Vagina (tissue), 2 donors: ENCODE results near the gene ITPRIP. TPM values are rescaled to one million over a fixed set of nuclear protein-coding genes. Genes with fewer than 3 reads are reported as not detected.

Source experiments
- DNase-seq, 2 donors: peaks; one replicate each; pipeline ENCODE4 v3.0.0-alpha.2; 2017; ENCODE audit errors: extremely low spot score in 2 of 2
- H3K27ac ChIP-seq: fragments of 200-600 bp; sonication (generic); one replicate; pipeline ENCODE4 v1.5.1; 2019
- H3K27me3 ChIP-seq: fragments of 200-600 bp; sonication (generic); one replicate; pipeline ENCODE4 v1.5.1; 2019
- H3K36me3 ChIP-seq, 2 donors: fragments of 200-600 bp; sonication (generic); one replicate each; pipeline ENCODE4 v1.5.1; 2017 to 2019
- H3K4me1 ChIP-seq: fragments of 200-600 bp; sonication (generic); one replicate; pipeline ENCODE4 v1.5.1; 2019
- H3K4me3 ChIP-seq, 2 donors: fragments of 200-600 bp; sonication (generic); 1 replicate in 1 of 2; 2 replicates in 1 of 2; pipeline ENCODE4 v1.5.1; 2016 to 2019
- H3K9me3 ChIP-seq: fragments of 200-600 bp; sonication (generic); one replicate; pipeline ENCODE4 v1.5.1; 2019
- POLR2A ChIP-seq, 2 donors: fragments of 450-650 bp; IDR thresholded peaks; one replicate each; pipeline ENCODE4 v1.6.1; 2017; ENCODE audit warnings: antibody characterized with exemption in 2 of 2, mild to moderate bottlenecking in 2 of 2, moderate library complexity in 2 of 2
- POLR2AphosphoS5 ChIP-seq, 2 donors: sonication (generic); formaldehyde crosslinking; IDR thresholded peaks; one replicate each; pipeline ENCODE4 v1.9.0; 2017; ENCODE audit warnings: antibody characterized with exemption in 2 of 2, mild to moderate bottlenecking in 2 of 2, low read depth in 1 of 2; ENCODE audit not compliant: insufficient read depth in 1 of 2
- intact Hi-C: fragments of 100-400 bp; cut with DNase I; formaldehyde crosslinking; loops from one replicate; pipeline ENCODE4 v1.15.1; 2023
- total RNA-seq: library from RNA; depleted of rRNA; stranded (reverse); fragments of >200 nt; gene quantifications from one replicate; pipeline ENCODE4 v1.2.3, GENCODE V29; 2016
- TF ChIP-seq, protein P1 (sequence below), 3 experiments: fragments of 450-650 bp in 2 of 3; fragments of 200-600 bp in 1 of 3; sonication (generic) in 1 of 3; IDR thresholded peaks; one replicate each; pipeline ENCODE4 v1.5.1; 2017 to 2019; ENCODE audit warnings: antibody characterized with exemption in 3 of 3, mild to moderate bottlenecking in 2 of 3, moderate library complexity in 2 of 3

ITPRIP gene
- total RNA-seq, 1 donor from 2014 or later, result 85.7 TPM

DNA sequence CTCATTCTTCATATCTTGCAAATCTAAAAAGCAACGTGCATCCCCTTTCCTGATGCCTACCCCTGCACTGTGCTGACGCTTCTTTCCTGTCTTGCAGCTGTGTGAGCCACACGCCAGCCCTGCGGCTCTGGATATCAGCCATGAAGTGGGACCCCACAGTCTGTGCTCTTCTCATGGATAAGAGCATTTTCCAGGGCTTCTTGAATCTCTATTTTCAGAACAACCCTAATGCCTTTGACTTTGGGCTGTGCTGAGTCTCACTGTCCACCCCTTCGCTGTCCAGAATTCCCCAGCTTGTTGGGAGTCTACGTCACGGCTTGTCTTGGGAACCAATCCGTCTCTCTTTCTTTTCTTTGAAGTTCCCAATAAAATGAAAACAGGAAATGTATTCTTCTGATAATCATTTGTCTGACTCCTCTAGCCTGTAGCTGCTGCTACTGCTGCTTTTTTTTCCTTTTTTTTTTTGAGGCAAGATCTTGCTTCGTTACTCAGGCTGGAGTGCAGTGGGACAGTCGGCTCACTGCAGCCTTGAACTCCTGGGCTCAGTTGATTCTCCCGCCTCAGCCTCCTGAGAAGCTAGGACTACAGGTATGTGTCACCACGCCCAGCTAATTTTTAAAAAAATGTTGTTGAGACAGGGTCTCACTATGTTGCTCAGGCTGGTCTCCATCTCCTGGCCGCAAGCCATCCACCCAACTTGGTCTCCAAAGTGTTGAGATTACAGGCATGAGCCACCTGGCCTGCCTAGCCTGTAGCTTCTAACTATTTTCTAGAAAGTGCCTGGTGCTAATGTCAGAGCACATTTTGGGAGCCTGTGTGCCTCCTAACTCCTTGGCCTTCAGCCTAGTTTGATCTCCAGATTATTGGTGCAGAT is 39.0 kb downstream of the ITPRIP start:
- TF ChIP-seq, protein P1, sequence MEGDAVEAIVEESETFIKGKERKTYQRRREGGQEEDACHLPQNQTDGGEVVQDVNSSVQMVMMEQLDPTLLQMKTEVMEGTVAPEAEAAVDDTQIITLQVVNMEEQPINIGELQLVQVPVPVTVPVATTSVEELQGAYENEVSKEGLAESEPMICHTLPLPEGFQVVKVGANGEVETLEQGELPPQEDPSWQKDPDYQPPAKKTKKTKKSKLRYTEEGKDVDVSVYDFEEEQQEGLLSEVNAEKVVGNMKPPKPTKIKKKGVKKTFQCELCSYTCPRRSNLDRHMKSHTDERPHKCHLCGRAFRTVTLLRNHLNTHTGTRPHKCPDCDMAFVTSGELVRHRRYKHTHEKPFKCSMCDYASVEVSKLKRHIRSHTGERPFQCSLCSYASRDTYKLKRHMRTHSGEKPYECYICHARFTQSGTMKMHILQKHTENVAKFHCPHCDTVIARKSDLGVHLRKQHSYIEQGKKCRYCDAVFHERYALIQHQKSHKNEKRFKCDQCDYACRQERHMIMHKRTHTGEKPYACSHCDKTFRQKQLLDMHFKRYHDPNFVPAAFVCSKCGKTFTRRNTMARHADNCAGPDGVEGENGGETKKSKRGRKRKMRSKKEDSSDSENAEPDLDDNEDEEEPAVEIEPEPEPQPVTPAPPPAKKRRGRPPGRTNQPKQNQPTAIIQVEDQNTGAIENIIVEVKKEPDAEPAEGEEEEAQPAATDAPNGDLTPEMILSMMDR (IDR thresholded peaks at IDR 0.05), result no peak
- no peak for TF ChIP-seq POLR2AphosphoS5 (IDR thresholded peaks at IDR 0.05; ENCODE audit: insufficient read depth in 1 of 2, low read depth in 1 of 2)
- no peak for TF ChIP-seq POLR2A (IDR thresholded peaks at IDR 0.05)
- no peaks in the 10 kb centered on the region for H3K27me3 ChIP-seq
- no peak overlapping the region for H3K4me3 ChIP-seq
- no peak for DNase-seq
- H3K36me3 ChIP-seq, result no peaks in the 10 kb centered on the region
- H3K27ac ChIP-seq, result no peak overlapping the region
- no peaks in the 10 kb centered on the region for H3K9me3 ChIP-seq
- intact Hi-C loops, result no loop called here
- peaks cover 17% of the 10 kb centered on the region for H3K4me1 ChIP-seq

DNA sequence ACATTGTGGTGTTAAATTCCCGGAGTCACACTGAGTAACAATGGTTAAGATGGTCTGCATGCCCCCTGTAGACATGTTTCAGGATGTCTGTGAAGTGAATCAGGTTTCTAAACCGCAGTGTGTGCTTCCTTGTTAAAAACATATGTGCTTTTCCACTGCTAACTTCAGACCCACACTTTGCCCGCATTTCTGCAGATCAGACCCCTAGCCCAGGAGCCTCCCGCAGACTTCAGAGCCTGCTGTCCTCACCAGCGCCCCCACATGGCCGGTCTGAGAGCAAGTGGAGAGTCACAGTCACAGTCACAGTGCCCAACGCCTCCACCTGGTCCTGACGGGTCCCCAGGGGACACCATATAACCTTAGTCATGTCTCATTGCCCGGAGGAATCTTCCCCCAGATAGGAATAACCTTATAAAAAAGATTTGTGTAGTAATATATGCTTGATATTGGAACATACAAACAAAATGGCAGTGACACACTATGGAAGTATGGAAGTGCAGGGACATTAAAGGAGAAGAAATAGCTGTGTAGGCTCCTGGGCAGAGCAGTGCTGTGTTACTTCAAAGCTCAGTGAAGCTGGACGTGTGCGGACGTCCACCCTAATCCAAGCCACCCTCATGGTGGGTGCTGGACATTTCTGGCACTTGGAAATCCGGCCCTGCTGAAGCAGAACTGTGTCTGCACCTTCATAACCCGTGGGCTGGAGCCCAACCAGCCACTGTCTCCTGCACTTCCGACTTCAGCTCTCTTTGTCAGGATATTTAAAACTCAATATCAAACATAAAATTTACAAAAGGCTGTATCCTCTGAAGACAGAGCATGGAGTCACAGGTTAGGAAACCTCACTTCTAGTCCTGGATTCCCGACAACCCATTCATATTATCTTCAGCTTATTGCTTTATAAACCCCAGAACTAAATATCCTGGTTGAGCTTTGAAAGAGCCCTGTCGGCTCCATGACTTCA is 40.3 kb downstream of the ITPRIP start:
- Histone ChIP-seq H3K36me3 (no peaks in the 10 kb centered on the region), H3K4me1 (peaks cover 17% of the 10 kb centered on the region), H3K27me3 (no peaks in the 10 kb centered on the region), H3K9me3 (no peaks in the 10 kb centered on the region), H3K27ac (no peak overlapping the region), H3K4me3 (no peak overlapping the region)
- no peak for TF ChIP-seq POLR2A (IDR thresholded peaks at IDR 0.05)
- no peak for TF ChIP-seq POLR2AphosphoS5 (IDR thresholded peaks at IDR 0.05; ENCODE audit: insufficient read depth in 1 of 2, low read depth in 1 of 2)
- TF ChIP-seq, protein P1 (IDR thresholded peaks at IDR 0.05), result no peak
- DNase-seq, result no peak
- intact Hi-C loops, result no loop called here

DNA sequence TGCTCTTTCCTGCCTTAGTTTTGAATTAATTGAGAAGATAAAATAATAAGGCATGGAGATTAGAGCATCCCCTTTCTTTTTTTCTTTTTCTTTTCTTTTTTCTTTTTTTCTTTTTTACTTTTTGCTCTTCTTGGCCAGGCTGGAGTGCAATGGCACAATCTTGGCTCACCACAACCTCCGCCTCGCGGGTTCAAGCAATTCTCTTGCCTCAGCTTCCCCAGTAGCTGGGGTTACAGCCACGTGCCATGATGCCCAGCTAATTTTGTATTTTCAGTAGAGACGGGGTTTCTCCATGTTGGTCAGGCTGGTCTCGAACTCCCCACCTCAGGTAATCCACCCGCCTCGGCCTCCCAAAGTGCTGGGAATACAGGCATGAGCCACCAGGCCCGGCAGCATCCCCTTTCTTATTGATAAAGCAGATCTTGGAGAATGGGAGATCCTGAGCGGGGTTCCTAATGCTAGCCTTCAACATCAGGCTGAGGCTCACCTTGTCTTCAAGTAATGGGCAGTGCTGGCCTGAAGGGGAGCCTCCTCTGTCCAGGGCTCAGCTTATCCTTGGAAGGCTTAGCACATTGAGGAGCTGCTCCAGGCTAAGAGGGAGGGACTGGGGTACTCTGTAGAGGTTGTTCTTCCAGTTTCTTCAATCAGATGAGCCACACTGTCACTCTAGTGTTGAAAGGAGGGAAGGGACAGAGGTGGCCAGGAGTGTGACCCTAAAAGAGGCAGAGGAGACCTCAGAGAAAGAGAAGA is 41.4 kb downstream of the ITPRIP start:
- no peaks in the 10 kb centered on the region for H3K36me3 ChIP-seq
- H3K27me3 ChIP-seq, result no peaks in the 10 kb centered on the region
- no peak overlapping the region for H3K27ac ChIP-seq
- H3K4me3 ChIP-seq, result no peak overlapping the region
- intact Hi-C loops, result no loop called here
- TF ChIP-seq, protein P1 (IDR thresholded peaks at IDR 0.05), result no peak
- TF ChIP-seq POLR2AphosphoS5 (IDR thresholded peaks at IDR 0.05; ENCODE audit: insufficient read depth in 1 of 2, low read depth in 1 of 2) (no peak), POLR2A (IDR thresholded peaks at IDR 0.05) (no peak)
- H3K4me1 ChIP-seq, result peaks cover 17% of the 10 kb centered on the region
- H3K9me3 ChIP-seq, result no peaks in the 10 kb centered on the region
- DNase-seq, result no peak

DNA sequence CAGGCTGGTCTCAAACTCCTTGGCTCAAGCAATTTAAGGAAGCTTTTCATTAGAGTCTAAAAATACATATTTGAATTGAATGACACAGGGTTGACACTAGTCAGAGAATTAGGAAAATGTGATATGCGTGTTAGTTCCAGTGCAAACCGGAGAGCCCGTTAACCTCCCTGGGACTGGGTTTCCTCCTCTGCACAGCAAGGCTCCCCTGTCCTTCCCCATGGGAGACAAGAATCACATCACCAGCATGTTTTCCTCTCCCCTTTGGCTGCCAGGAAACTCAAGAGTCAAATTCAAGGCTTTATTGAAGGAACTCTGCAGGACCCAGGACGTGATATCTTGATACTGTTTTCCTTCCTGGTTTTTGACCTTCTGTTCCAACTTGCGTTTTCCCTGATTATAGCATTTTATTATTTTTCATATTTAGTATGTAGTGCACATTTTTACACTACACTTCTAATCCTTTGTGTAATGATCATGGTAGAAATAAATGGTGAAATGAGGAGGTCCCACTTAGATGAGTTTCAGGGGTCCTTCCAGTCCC is 44.4 kb downstream of the ITPRIP start:
- no peaks in the 10 kb centered on the region for H3K9me3 ChIP-seq
- H3K36me3 ChIP-seq, result no peaks in the 10 kb centered on the region
- H3K4me3 ChIP-seq, result no peak overlapping the region
- H3K27me3 ChIP-seq, result no peaks in the 10 kb centered on the region
- H3K27ac ChIP-seq, result no peak overlapping the region
- H3K4me1 ChIP-seq, result peaks cover 10% of the 10 kb centered on the region
- TF ChIP-seq POLR2A (IDR thresholded peaks at IDR 0.05), result no peak
- TF ChIP-seq, protein P1 (IDR thresholded peaks at IDR 0.05), result no peak
- TF ChIP-seq POLR2AphosphoS5 (IDR thresholded peaks at IDR 0.05; ENCODE audit: insufficient read depth in 1 of 2, low read depth in 1 of 2), result no peak
- intact Hi-C loops, result loop anchor here (5.0 kb wide), 1 partner anchor 53 kb away; no protein-coding TSS in a partner anchor
- no peak for DNase-seq
